ENCODE measurements around the gene EXT2. TPM values are rescaled to one million over a fixed set of nuclear protein-coding genes. Genes with fewer than 3 reads are reported as not detected.

Gene EXT2
- polyA plus RNA-seq, 1 donor from 2014 or later, result 77.5 TPM

- Histone ChIP-seq H3K4me2 (ENCODE audit: low read length) (no peak overlapping the region), H4K20me1 (ENCODE audit: insufficient read depth) (no peaks in the 10 kb centered on the region), H3K27ac (ENCODE audit: low read length) (no peak overlapping the region), H3K9me3 (ENCODE audit: low read length) (no peaks in the 10 kb centered on the region), H2AFZ (ENCODE audit: low read depth, low read length) (no peak overlapping the region), H3K79me2 (replicated peaks; ENCODE audit: insufficient read depth, low read length) (no peaks in the 10 kb centered on the region), H3K9ac (ENCODE audit: low read length) (no peak overlapping the region), H3K4me3 (ENCODE audit: low read length) (no peak overlapping the region), H3F3A (ENCODE audit: insufficient read depth, low read length, poor library complexity, severe bottlenecking) (no peaks in the 10 kb centered on the region), H3K27me3 (ENCODE audit: insufficient read depth, low read depth, low read length) (no peaks in the 10 kb centered on the region), H3K9me2 (ENCODE audit: insufficient read depth, low read length) (no peaks in the 10 kb centered on the region), H3K36me3 (ENCODE audit: insufficient read depth, low read length) (no peaks in the 10 kb centered on the region)
- no peak for TF ChIP-seq POLR2AphosphoS5 (IDR thresholded peaks at IDR 0.05)
Measured at GRCh38 chr11:44176546-44177213, 81.2 kb downstream of the EXT2 start.

- TF ChIP-seq MXI1 (conservative IDR thresholded peaks at IDR 0.05; ENCODE audit: poor library complexity, severe bottlenecking) (no peak), CTCF (IDR thresholded peaks at IDR 0.05; ENCODE audit: poor library complexity, severe bottlenecking) (no peak), EZH2 (IDR thresholded peaks at IDR 0.05; ENCODE audit: borderline replicate concordance, insufficient read depth, low read length, poor library complexity, severe bottlenecking) (no peak), SMC3 (conservative IDR thresholded peaks at IDR 0.05; ENCODE audit: poor library complexity) (no peak), POLR2AphosphoS5 (IDR thresholded peaks at IDR 0.05) (no peak), REST (IDR thresholded peaks at IDR 0.05; ENCODE audit: borderline replicate concordance) (no peak)
- Histone ChIP-seq H3K9ac (ENCODE audit: low read length) (no peak overlapping the region), H3K36me3 (ENCODE audit: insufficient read depth, low read length) (no peaks in the 10 kb centered on the region), H3K9me3 (ENCODE audit: low read length) (no peaks in the 10 kb centered on the region), H2AFZ (ENCODE audit: low read depth, low read length) (no peak overlapping the region), H3K79me2 (replicated peaks; ENCODE audit: insufficient read depth, low read length) (no peaks in the 10 kb centered on the region), H3K9me2 (ENCODE audit: insufficient read depth, low read length) (no peaks in the 10 kb centered on the region), H3K27ac (ENCODE audit: low read length) (no peak overlapping the region), H3K4me2 (ENCODE audit: low read length) (no peak overlapping the region), H3K4me3 (ENCODE audit: low read length) (no peak overlapping the region), H4K20me1 (ENCODE audit: insufficient read depth) (no peaks in the 10 kb centered on the region), H3F3A (ENCODE audit: insufficient read depth, low read length, poor library complexity, severe bottlenecking) (no peaks in the 10 kb centered on the region), H3K27me3 (ENCODE audit: insufficient read depth, low read depth, low read length) (no peaks in the 10 kb centered on the region)
Measured at GRCh38 chr11:44177905-44178304, 82.4 kb downstream of the EXT2 start.

GRCh38 chr11:44178381-44178780, 82.9 kb downstream of the EXT2 start:
- Histone ChIP-seq H3F3A (ENCODE audit: insufficient read depth, low read length, poor library complexity, severe bottlenecking) (no peaks in the 10 kb centered on the region), H3K9me3 (ENCODE audit: low read length) (no peaks in the 10 kb centered on the region), H4K20me1 (ENCODE audit: insufficient read depth) (no peaks in the 10 kb centered on the region), H3K9me2 (ENCODE audit: insufficient read depth, low read length) (no peaks in the 10 kb centered on the region), H3K9ac (ENCODE audit: low read length) (no peak overlapping the region), H2AFZ (ENCODE audit: low read depth, low read length) (no peak overlapping the region), H3K27me3 (ENCODE audit: insufficient read depth, low read depth, low read length) (no peaks in the 10 kb centered on the region), H3K4me3 (ENCODE audit: low read length) (no peak overlapping the region), H3K4me2 (ENCODE audit: low read length) (no peak overlapping the region), H3K36me3 (ENCODE audit: insufficient read depth, low read length) (no peaks in the 10 kb centered on the region), H3K27ac (ENCODE audit: low read length) (no peak overlapping the region), H3K79me2 (replicated peaks; ENCODE audit: insufficient read depth, low read length) (no peaks in the 10 kb centered on the region)
- TF ChIP-seq POLR2AphosphoS5 (IDR thresholded peaks at IDR 0.05), result no peak
- no peak for TF ChIP-seq REST (IDR thresholded peaks at IDR 0.05; ENCODE audit: borderline replicate concordance)
- no peak for TF ChIP-seq RAD21 (conservative IDR thresholded peaks at IDR 0.05)
- no peak for TF ChIP-seq CTCF (IDR thresholded peaks at IDR 0.05; ENCODE audit: poor library complexity, severe bottlenecking)
- TF ChIP-seq SMC3 (conservative IDR thresholded peaks at IDR 0.05; ENCODE audit: poor library complexity), result no peak
- TF ChIP-seq TAF1 (IDR thresholded peaks at IDR 0.05; ENCODE audit: low read depth), result no peak
- TF ChIP-seq MXI1 (conservative IDR thresholded peaks at IDR 0.05; ENCODE audit: poor library complexity, severe bottlenecking), result no peak
- TF ChIP-seq EP300 (conservative IDR thresholded peaks at IDR 0.05; ENCODE audit: poor library complexity, severe bottlenecking), result no peak
- no peak for TF ChIP-seq EZH2 (IDR thresholded peaks at IDR 0.05; ENCODE audit: borderline replicate concordance, insufficient read depth, low read length, poor library complexity, severe bottlenecking)

Data from neural cell (in vitro differentiated cells).